ENCODE results near the gene MPP4. TPM values are rescaled to one million over a fixed set of nuclear protein-coding genes. Genes with fewer than 3 reads are reported as not detected.

MPP4 gene
- total RNA-seq, 1 donor from 2014 or later, result 2.9 TPM

GRCh38 chr2:201669865-201670264 lies 28.6 kb downstream of the MPP4 start:
- Histone ChIP-seq H3K36me3 (ENCODE audit: insufficient read depth, low read length) (no peaks in the 10 kb centered on the region), H3K4me2 (ENCODE audit: low read length) (no peak overlapping the region), H3K9me3 (ENCODE audit: insufficient read depth, low read depth, low read length) (no peaks in the 10 kb centered on the region), H4K20me1 (ENCODE audit: insufficient read depth, low read length) (no peaks in the 10 kb centered on the region), H3K9ac (ENCODE audit: low read length) (no peak overlapping the region), H3K27ac (ENCODE audit: low read depth, low read length) (no peak overlapping the region), H3K79me2 (ENCODE audit: insufficient read depth, low read length) (no peaks in the 10 kb centered on the region), H3K4me3 (ENCODE audit: insufficient read depth, low read depth, low read length) (no peak overlapping the region), H3K4me1 (ENCODE audit: insufficient read depth, low read length) (peaks cover 10% of the 10 kb centered on the region), H3K27me3 (ENCODE audit: insufficient read depth, low read length) (no peaks in the 10 kb centered on the region), H2AFZ (ENCODE audit: low read depth, low read length) (no peak overlapping the region)
- H3K27ac Mint-ChIP-seq (ENCODE audit: unreplicated experiment), result no peak overlapping the region
- H3K4me3 Mint-ChIP-seq (ENCODE audit: unreplicated experiment), result no peak overlapping the region
- DNase-seq (ENCODE audit: low read depth) (no peak), FAIRE-seq (no peak)
- H3K4me1 Mint-ChIP-seq (ENCODE audit: low read depth, unreplicated experiment), result no peaks in the 10 kb centered on the region
- TF ChIP-seq CTCF (IDR thresholded peaks at IDR 0.05; ENCODE audit: insufficient read depth, low read depth, low read length), result no peak
- no peak for TF ChIP-seq EZH2 (IDR thresholded peaks at IDR 0.05; ENCODE audit: insufficient read depth, low read length)
- H3K9me3 Mint-ChIP-seq (ENCODE audit: unreplicated experiment), result peaks cover 2% of the 10 kb centered on the region
- H3K36me3 Mint-ChIP-seq (ENCODE audit: low read depth, unreplicated experiment), result no peaks in the 10 kb centered on the region
- no peaks in the 10 kb centered on the region for H3K27me3 Mint-ChIP-seq (ENCODE audit: low read depth, unreplicated experiment)

- Histone ChIP-seq H3K4me3 (ENCODE audit: insufficient read depth, low read depth, low read length) (no peak overlapping the region), H4K20me1 (ENCODE audit: insufficient read depth, low read length) (no peaks in the 10 kb centered on the region), H3K4me1 (ENCODE audit: insufficient read depth, low read length) (peaks cover 4% of the 10 kb centered on the region), H2AFZ (ENCODE audit: low read depth, low read length) (no peak overlapping the region), H3K4me2 (ENCODE audit: low read length) (no peak overlapping the region), H3K9me3 (ENCODE audit: insufficient read depth, low read depth, low read length) (no peaks in the 10 kb centered on the region), H3K79me2 (ENCODE audit: insufficient read depth, low read length) (no peaks in the 10 kb centered on the region), H3K27ac (ENCODE audit: low read depth, low read length) (no peak overlapping the region), H3K36me3 (ENCODE audit: insufficient read depth, low read length) (peaks cover 5% of the 10 kb centered on the region), H3K9ac (ENCODE audit: low read length) (no peak overlapping the region), H3K27me3 (ENCODE audit: insufficient read depth, low read length) (no peaks in the 10 kb centered on the region)
- DNase-seq (ENCODE audit: low read depth) (no peak), FAIRE-seq (no peak)
- TF ChIP-seq EZH2 (IDR thresholded peaks at IDR 0.05; ENCODE audit: insufficient read depth, low read length) (no peak), CTCF (IDR thresholded peaks at IDR 0.05; ENCODE audit: insufficient read depth, low read depth, low read length) (no peak)
- H3K27ac Mint-ChIP-seq (ENCODE audit: unreplicated experiment), result no peak overlapping the region
- no peaks in the 10 kb centered on the region for H3K4me1 Mint-ChIP-seq (ENCODE audit: low read depth, unreplicated experiment)
- H3K9me3 Mint-ChIP-seq (ENCODE audit: unreplicated experiment), result peaks cover 2% of the 10 kb centered on the region
- H3K27me3 Mint-ChIP-seq (ENCODE audit: low read depth, unreplicated experiment), result no peaks in the 10 kb centered on the region
- H3K36me3 Mint-ChIP-seq (ENCODE audit: low read depth, unreplicated experiment), result no peaks in the 10 kb centered on the region
- H3K4me3 Mint-ChIP-seq (ENCODE audit: unreplicated experiment), result no peak overlapping the region
Measured at GRCh38 chr2:201668402-201668910, 30.0 kb downstream of the MPP4 start.

GRCh38 chr2:201664334-201664733 lies 34.1 kb downstream of the MPP4 start:
- no peak overlapping the region for H2AFZ ChIP-seq (ENCODE audit: low read depth, low read length)
- H3K4me2 ChIP-seq (ENCODE audit: low read length), result no peak overlapping the region
- H3K4me3 ChIP-seq (ENCODE audit: insufficient read depth, low read depth, low read length), result no peak overlapping the region
- no peak overlapping the region for H3K9ac ChIP-seq (ENCODE audit: low read length)
- H3K36me3 Mint-ChIP-seq (ENCODE audit: low read depth, unreplicated experiment), result no peaks in the 10 kb centered on the region
- H3K4me3 Mint-ChIP-seq (ENCODE audit: unreplicated experiment), result no peak overlapping the region
- H3K27me3 Mint-ChIP-seq (ENCODE audit: low read depth, unreplicated experiment), result no peaks in the 10 kb centered on the region
- no peaks in the 10 kb centered on the region for H3K79me2 ChIP-seq (ENCODE audit: insufficient read depth, low read length)
- H3K27me3 ChIP-seq (ENCODE audit: insufficient read depth, low read length), result no peaks in the 10 kb centered on the region
- no peak overlapping the region for H3K27ac Mint-ChIP-seq (ENCODE audit: unreplicated experiment)
- no peaks in the 10 kb centered on the region for H3K9me3 ChIP-seq (ENCODE audit: insufficient read depth, low read depth, low read length)
- no peaks in the 10 kb centered on the region for H4K20me1 ChIP-seq (ENCODE audit: insufficient read depth, low read length)
- peaks cover 2% of the 10 kb centered on the region for H3K9me3 Mint-ChIP-seq (ENCODE audit: unreplicated experiment)
- DNase-seq (ENCODE audit: low read depth) (no peak), FAIRE-seq (no peak)
- peaks cover 4% of the 10 kb centered on the region for H3K4me1 ChIP-seq (ENCODE audit: insufficient read depth, low read length)
- peaks cover 5% of the 10 kb centered on the region for H3K36me3 ChIP-seq (ENCODE audit: insufficient read depth, low read length)
- no peak for TF ChIP-seq CTCF (IDR thresholded peaks at IDR 0.05; ENCODE audit: insufficient read depth, low read depth, low read length)
- no peak for TF ChIP-seq EZH2 (IDR thresholded peaks at IDR 0.05; ENCODE audit: insufficient read depth, low read length)
- H3K4me1 Mint-ChIP-seq (ENCODE audit: low read depth, unreplicated experiment), result no peaks in the 10 kb centered on the region
- H3K27ac ChIP-seq (ENCODE audit: low read depth, low read length), result no peak overlapping the region

Data from astrocyte (in vitro differentiated cells and primary cell).